ENCODE data around the gene RHOU.

DNA sequence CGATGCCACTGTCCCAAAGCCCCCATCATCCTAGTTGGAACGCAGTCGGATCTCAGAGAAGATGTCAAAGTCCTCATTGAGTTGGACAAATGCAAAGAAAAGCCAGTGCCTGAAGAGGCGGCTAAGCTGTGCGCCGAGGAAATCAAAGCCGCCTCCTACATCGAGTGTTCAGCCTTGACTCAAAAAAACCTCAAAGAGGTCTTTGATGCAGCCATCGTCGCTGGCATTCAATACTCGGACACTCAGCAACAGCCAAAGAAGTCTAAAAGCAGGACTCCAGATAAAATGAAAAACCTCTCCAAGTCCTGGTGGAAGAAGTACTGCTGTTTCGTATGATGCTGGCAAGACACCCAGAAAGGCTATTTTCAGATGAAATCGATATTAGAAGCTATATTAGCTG is 8.1 kb downstream of the RHOU start:
- TF ChIP-seq, protein P1, sequence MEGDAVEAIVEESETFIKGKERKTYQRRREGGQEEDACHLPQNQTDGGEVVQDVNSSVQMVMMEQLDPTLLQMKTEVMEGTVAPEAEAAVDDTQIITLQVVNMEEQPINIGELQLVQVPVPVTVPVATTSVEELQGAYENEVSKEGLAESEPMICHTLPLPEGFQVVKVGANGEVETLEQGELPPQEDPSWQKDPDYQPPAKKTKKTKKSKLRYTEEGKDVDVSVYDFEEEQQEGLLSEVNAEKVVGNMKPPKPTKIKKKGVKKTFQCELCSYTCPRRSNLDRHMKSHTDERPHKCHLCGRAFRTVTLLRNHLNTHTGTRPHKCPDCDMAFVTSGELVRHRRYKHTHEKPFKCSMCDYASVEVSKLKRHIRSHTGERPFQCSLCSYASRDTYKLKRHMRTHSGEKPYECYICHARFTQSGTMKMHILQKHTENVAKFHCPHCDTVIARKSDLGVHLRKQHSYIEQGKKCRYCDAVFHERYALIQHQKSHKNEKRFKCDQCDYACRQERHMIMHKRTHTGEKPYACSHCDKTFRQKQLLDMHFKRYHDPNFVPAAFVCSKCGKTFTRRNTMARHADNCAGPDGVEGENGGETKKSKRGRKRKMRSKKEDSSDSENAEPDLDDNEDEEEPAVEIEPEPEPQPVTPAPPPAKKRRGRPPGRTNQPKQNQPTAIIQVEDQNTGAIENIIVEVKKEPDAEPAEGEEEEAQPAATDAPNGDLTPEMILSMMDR (conservative IDR thresholded peaks at IDR 0.05 in 1 of 2, IDR thresholded peaks at IDR 0.05 in 1 of 2; ENCODE audit: low read depth in 1 of 2, low read length in 2 of 2), result no peak
- no peak for TF ChIP-seq EZH2 (IDR thresholded peaks at IDR 0.05; ENCODE audit: low read length, missing control alignments)
